ENCODE data around the gene MAP4. TPM values are rescaled to one million over a fixed set of nuclear protein-coding genes. Genes with fewer than 3 reads are reported as not detected.

Gene MAP4
- total and polyA plus RNA-seq, 4 donors: 16.6 to 41.4 (median 30.8) TPM

- H3K4me1 ChIP-seq (ENCODE audit: control insufficient read depth in 4 of 4, insufficient read depth in 4 of 4, low read length in 3 of 4): no peaks in the 10 kb centered on the region
- H3K27ac ChIP-seq (ENCODE audit: low read depth in 1 of 2, low read length in 2 of 2): no peak overlapping the region
- H3K9me3 ChIP-seq (ENCODE audit: control insufficient read depth in 4 of 4, low read length in 3 of 4): no peaks in the 10 kb centered on the region
- H3K27me3 ChIP-seq (ENCODE audit: control insufficient read depth in 4 of 4, insufficient read depth in 4 of 4, low read length in 3 of 4): no peaks in the 10 kb centered on the region
- WGBS: 76% methylated on average over 3 of the region's 3 CpGs
- no peak for DNase-seq (ENCODE audit: low spot score)
- TF ChIP-seq HNF4A (conservative IDR thresholded peaks at IDR 0.05) (no peak), EGR1 (IDR thresholded peaks at IDR 0.05; ENCODE audit: low read depth in 2 of 2) (no peak)
- H3K4me3 ChIP-seq (ENCODE audit: low read depth in 1 of 3, low read length in 3 of 3): no peak overlapping the region
- peaks cover 7 to 50% (median 26%) of the 10 kb centered on the region in 4 donors for H3K36me3 ChIP-seq (ENCODE audit: control insufficient read depth in 4 of 4, insufficient read depth in 3 of 4, low read depth in 1 of 4, low read length in 3 of 4)
- H3K9ac ChIP-seq (ENCODE audit: low read depth in 1 of 2, low read length in 2 of 2): no peak overlapping the region
Observed at GRCh38 chr3:47865192-47865591, 151.0 kb downstream of the MAP4 start.

GRCh38 chr3:47863391-47864128 is 152.7 kb downstream of the MAP4 start:
- 92% methylated on average over 12 of the region's 12 CpGs for WGBS
- H3K9ac ChIP-seq (ENCODE audit: low read depth in 1 of 2, low read length in 2 of 2): no peak overlapping the region
- DNase-seq (ENCODE audit: low spot score): no peak
- no peak for TF ChIP-seq REST (IDR thresholded peaks at IDR 0.05)
- TF ChIP-seq FOXA1 (IDR thresholded peaks at IDR 0.05): no peak
- TF ChIP-seq RAD21 (IDR thresholded peaks at IDR 0.05): no peak
- TF ChIP-seq RXRA (IDR thresholded peaks at IDR 0.05): no peak
- TF ChIP-seq ZBTB33 (IDR thresholded peaks at IDR 0.05): no peak
- no peak for TF ChIP-seq CTCF (IDR thresholded peaks at IDR 0.05; ENCODE audit: low read depth, low read length, missing input control)
- no peak for TF ChIP-seq MAX (IDR thresholded peaks at IDR 0.05)
- no peak for TF ChIP-seq HNF4G (IDR thresholded peaks at IDR 0.05)
- TF ChIP-seq EGR1 (IDR thresholded peaks at IDR 0.05; ENCODE audit: low read depth in 2 of 2): no peak
- TF ChIP-seq JUND (IDR thresholded peaks at IDR 0.05): no peak
- H3K36me3 ChIP-seq (ENCODE audit: control insufficient read depth in 4 of 4, insufficient read depth in 3 of 4, low read depth in 1 of 4, low read length in 3 of 4): peaks cover 2 to 38% (median 14%) of the 10 kb centered on the region in 4 donors
- no peaks in the 10 kb centered on the region for H3K27me3 ChIP-seq (ENCODE audit: control insufficient read depth in 4 of 4, insufficient read depth in 4 of 4, low read length in 3 of 4)
- H3K4me1 ChIP-seq (ENCODE audit: control insufficient read depth in 4 of 4, insufficient read depth in 4 of 4, low read length in 3 of 4): no peaks in the 10 kb centered on the region
- no peak overlapping the region for H3K27ac ChIP-seq (ENCODE audit: low read depth in 1 of 2, low read length in 2 of 2)
- H3K4me3 ChIP-seq (ENCODE audit: low read depth in 1 of 3, low read length in 3 of 3): no peak overlapping the region
- H3K9me3 ChIP-seq (ENCODE audit: control insufficient read depth in 4 of 4, low read length in 3 of 4): no peaks in the 10 kb centered on the region

All from liver (tissue), 9 donors.